C4-2B (cell line): Measurements from ENCODE around the gene MYL10.

Source experiments
- CTCF ChIP-seq: fragments of 450-650 bp; conservative IDR thresholded peaks from 2 replicates; pipeline ENCODE4 v1.5.1; 2017; ENCODE audit warnings: mild to moderate bottlenecking
- ZFX ChIP-seq: fragments of 450-650 bp; IDR thresholded peaks from 2 replicates; pipeline ENCODE4 v1.6.1; 2017

- TF ChIP-seq CTCF (no peak), ZFX (no peak)
These were observed 32.2 kb downstream of the MYL10 start for GRCh38 chr7:101596898-101597297.
